Measurements from ENCODE around the gene DEPP1. TPM values are rescaled to one million over a fixed set of nuclear protein-coding genes. Genes with fewer than 3 reads are reported as not detected.
A peak's percentile ranks its signal among the peaks of the same experiment; 100 is the strongest.

The DEPP1 gene
- total and polyA plus RNA-seq, 4 donors = 10.7 to 79.3 (median 33.5) TPM

GRCh38 chr10:44979281-44980191 lies 927 bp upstream of the DEPP1 start:
- Histone ChIP-seq H3K9me3 (ENCODE audit: control insufficient read depth in 4 of 4, low read length in 3 of 4) (no peaks in the 10 kb centered on the region), H3K9ac (ENCODE audit: low read depth in 1 of 2, low read length in 2 of 2) (peak overlapping the region; percentile 21 to 27), H3K27me3 (ENCODE audit: control insufficient read depth in 4 of 4, insufficient read depth in 4 of 4, low read length in 3 of 4) (no peaks in the 10 kb centered on the region), H3K4me1 (ENCODE audit: control insufficient read depth in 4 of 4, insufficient read depth in 4 of 4, low read length in 3 of 4) (peaks cover 25 to 57% (median 48%) of the 10 kb centered on the region in 4 donors), H3K27ac (ENCODE audit: low read depth in 1 of 2, low read length in 2 of 2) (peak overlapping the region; percentile 91 to 94), H3K36me3 (ENCODE audit: control insufficient read depth in 4 of 4, insufficient read depth in 3 of 4, low read depth in 1 of 4, low read length in 3 of 4) (peaks cover 0 to 5% (median under 1%) of the 10 kb centered on the region in 4 donors), H3K4me3 (ENCODE audit: low read depth in 1 of 3, low read length in 3 of 3) (peak overlapping the region in 2 of 3 donors; percentile 5 to 8)
- no peak for DNase-seq (ENCODE audit: low spot score)
- 77% methylated on average over 13 of the region's 13 CpGs for WGBS
- TF ChIP-seq MAX (IDR thresholded peaks at IDR 0.05) = no peak
- TF ChIP-seq ZBTB33 (IDR thresholded peaks at IDR 0.05) = no peak
- TF ChIP-seq HNF4G (IDR thresholded peaks at IDR 0.05) = no peak
- no peak for TF ChIP-seq JUND (IDR thresholded peaks at IDR 0.05)
- TF ChIP-seq REST (IDR thresholded peaks at IDR 0.05) = no peak
- no peak for TF ChIP-seq GABPA (IDR thresholded peaks at IDR 0.05 in 1 of 2, conservative IDR thresholded peaks at IDR 0.05 in 1 of 2)
- TF ChIP-seq FOXA1 (IDR thresholded peaks at IDR 0.05) = no peak

- H3K9ac ChIP-seq (ENCODE audit: low read depth in 1 of 2, low read length in 2 of 2) = peak overlapping the region; percentile 92 to 95
- no peak for DNase-seq (ENCODE audit: low spot score)
- WGBS = 8% methylated on average over 4 of the region's 4 CpGs
- H3K9me3 ChIP-seq (ENCODE audit: control insufficient read depth in 4 of 4, low read length in 3 of 4) = no peaks in the 10 kb centered on the region
- H3K36me3 ChIP-seq (ENCODE audit: control insufficient read depth in 4 of 4, insufficient read depth in 3 of 4, low read depth in 1 of 4, low read length in 3 of 4) = peaks cover 0 to 5% (median under 1%) of the 10 kb centered on the region in 4 donors
- peak overlapping the region; percentile 91 to 94 for H3K27ac ChIP-seq (ENCODE audit: low read depth in 1 of 2, low read length in 2 of 2)
- peak overlapping the region; percentile 68 to 90 (median 88) for H3K4me3 ChIP-seq (ENCODE audit: low read depth in 1 of 3, low read length in 3 of 3)
- no peaks in the 10 kb centered on the region for H3K27me3 ChIP-seq (ENCODE audit: control insufficient read depth in 4 of 4, insufficient read depth in 4 of 4, low read length in 3 of 4)
- H3K4me1 ChIP-seq (ENCODE audit: control insufficient read depth in 4 of 4, insufficient read depth in 4 of 4, low read length in 3 of 4) = peaks cover 24 to 57% (median 48%) of the 10 kb centered on the region in 4 donors
- TF ChIP-seq REST (IDR thresholded peaks at IDR 0.05) (no peak), HNF4A (conservative IDR thresholded peaks at IDR 0.05) (no peak), SP1 (IDR thresholded peaks at IDR 0.05) (no peak), ATF3 (IDR thresholded peaks at IDR 0.05) (no peak), HNF4G (IDR thresholded peaks at IDR 0.05) (no peak), CTCF (IDR thresholded peaks at IDR 0.05; ENCODE audit: low read depth, low read length, missing input control) (no peak), FOXA1 (IDR thresholded peaks at IDR 0.05) (no peak), ZBTB33 (IDR thresholded peaks at IDR 0.05) (no peak), NR2F2 (IDR thresholded peaks at IDR 0.05) (no peak), MAX (IDR thresholded peaks at IDR 0.05) (no peak), TAF1 (conservative IDR thresholded peaks at IDR 0.05) (no peak), FOXA2 (IDR thresholded peaks at IDR 0.05) (no peak), RAD21 (IDR thresholded peaks at IDR 0.05) (no peak), EGR1 (IDR thresholded peaks at IDR 0.05; ENCODE audit: low read depth in 2 of 2) (no peak)
These were observed 418 bp downstream of the DEPP1 start for GRCh38 chr10:44978213-44978569.
